Astrocyte of the spinal cord (primary cell): Measurements from ENCODE around the gene FOXO1.
"Not testable (repeated sequence)": the region's sequence is repeated elsewhere in the genome, so short reads cannot be mapped to it uniquely, and the experiment has no call there.

Experiments used
- DNase-seq: peaks from one replicate; pipeline ENCODE4 v3.0.0; 2011; ENCODE audit warnings: low read depth, low spot score
- H3K4me3 ChIP-seq: 2 replicates; pipeline ENCODE4 v1.5.1; 2011; ENCODE audit warnings: low read depth, mild to moderate bottlenecking, low read length, moderate library complexity
- in situ Hi-C: cut with HindIII; loops from 2 replicates; pipeline ENCODE4 v1.10.0; 2017; ENCODE audit warnings: low sequenced_read_pairs
- TF ChIP-seq, protein P1 (sequence below): IDR thresholded peaks from 2 replicates; pipeline ENCODE4 v1.5.1; 2012; ENCODE audit warnings: low read depth, mild to moderate bottlenecking, low read length, inconsistent platforms

FOXO1 gene

DNA sequence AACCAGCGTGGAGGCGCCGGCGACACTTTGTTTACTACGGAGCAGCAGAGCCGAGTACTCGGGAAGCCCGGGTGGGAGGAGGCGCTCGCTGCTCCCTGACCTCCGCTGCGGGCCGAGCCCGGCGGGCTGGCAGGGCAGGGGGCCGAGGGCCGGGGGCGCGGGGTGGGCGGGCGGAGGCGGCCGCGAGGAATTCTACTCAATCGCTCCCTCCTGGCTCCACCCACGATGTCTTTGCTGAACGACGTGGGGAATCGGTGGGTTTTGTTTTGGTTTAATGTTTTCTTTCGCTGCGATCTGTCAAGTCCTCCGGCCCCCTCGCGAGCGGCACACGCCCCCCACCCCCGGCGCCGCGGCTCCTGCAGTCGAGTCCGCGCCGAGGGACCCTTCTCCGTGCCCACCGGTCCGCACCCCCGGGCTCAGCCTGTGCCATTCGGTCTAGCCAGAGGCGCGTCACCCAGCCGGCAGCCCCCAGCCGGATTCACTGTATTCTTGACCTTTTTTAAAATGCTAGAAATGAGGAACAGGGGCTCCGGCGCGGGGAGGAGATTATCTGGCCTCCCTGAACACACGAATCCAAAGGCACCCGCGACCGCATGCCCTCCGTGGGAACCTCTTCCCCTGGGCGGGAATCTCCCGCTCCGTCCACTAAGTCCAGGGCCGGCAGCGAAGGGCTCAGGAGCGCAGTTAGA, 636 bp upstream of the FOXO1 start:
- TF ChIP-seq, protein P1, sequence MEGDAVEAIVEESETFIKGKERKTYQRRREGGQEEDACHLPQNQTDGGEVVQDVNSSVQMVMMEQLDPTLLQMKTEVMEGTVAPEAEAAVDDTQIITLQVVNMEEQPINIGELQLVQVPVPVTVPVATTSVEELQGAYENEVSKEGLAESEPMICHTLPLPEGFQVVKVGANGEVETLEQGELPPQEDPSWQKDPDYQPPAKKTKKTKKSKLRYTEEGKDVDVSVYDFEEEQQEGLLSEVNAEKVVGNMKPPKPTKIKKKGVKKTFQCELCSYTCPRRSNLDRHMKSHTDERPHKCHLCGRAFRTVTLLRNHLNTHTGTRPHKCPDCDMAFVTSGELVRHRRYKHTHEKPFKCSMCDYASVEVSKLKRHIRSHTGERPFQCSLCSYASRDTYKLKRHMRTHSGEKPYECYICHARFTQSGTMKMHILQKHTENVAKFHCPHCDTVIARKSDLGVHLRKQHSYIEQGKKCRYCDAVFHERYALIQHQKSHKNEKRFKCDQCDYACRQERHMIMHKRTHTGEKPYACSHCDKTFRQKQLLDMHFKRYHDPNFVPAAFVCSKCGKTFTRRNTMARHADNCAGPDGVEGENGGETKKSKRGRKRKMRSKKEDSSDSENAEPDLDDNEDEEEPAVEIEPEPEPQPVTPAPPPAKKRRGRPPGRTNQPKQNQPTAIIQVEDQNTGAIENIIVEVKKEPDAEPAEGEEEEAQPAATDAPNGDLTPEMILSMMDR = no peak
- no peak for DNase-seq
- in situ Hi-C loops = no loop called here
- H3K4me3 ChIP-seq = peak overlapping the region; percentile 71

DNA sequence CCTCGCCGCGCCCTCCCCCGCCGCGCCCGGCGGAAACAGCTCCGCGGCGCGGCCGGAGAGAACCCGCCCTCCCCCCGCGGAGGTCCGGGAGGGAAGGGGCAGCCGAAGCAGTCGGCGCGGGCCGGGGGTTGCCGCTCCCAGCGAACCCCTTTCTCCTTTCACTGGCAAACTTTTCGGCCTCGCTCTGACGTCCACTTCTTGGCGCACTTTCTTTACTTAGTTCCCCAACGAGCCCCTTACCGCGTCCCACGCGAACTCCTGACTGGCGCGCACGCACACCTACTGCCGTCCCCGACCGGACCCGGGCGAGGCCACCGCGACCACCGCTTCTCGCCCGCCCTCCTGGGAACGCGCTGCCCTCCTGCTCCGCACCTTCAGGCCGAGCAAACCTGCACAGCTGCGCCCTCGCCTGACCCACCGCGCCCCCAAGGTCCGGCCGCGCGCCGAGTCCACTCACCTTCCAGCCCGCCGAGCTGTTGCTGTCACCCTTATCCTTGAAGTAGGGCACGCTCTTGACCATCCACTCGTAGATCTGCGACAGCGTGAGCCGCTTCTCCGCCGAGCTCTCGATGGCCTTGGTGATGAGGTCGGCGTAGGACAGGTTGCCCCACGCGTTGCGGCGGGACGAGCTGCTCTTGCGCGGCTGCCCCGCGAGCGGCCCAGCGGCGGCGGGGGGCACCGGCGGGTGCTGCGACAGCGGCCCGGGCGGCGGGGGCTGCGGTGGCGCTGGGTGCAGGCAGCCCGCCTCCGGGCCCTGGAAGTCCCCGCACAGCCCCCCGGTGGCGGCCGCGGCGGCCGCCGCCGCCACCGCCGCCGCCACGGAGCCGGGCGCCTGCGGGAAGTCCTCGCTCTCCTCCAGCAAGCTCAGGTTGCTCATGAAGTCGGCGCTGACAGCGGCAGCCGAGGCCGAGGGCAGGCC, 1.1 kb downstream of the FOXO1 start:
- peak overlapping the region; percentile 71 for H3K4me3 ChIP-seq
- DNase-seq = peak; percentile 12
- in situ Hi-C loops = no loop called here
- TF ChIP-seq, protein P1 = no peak

DNA sequence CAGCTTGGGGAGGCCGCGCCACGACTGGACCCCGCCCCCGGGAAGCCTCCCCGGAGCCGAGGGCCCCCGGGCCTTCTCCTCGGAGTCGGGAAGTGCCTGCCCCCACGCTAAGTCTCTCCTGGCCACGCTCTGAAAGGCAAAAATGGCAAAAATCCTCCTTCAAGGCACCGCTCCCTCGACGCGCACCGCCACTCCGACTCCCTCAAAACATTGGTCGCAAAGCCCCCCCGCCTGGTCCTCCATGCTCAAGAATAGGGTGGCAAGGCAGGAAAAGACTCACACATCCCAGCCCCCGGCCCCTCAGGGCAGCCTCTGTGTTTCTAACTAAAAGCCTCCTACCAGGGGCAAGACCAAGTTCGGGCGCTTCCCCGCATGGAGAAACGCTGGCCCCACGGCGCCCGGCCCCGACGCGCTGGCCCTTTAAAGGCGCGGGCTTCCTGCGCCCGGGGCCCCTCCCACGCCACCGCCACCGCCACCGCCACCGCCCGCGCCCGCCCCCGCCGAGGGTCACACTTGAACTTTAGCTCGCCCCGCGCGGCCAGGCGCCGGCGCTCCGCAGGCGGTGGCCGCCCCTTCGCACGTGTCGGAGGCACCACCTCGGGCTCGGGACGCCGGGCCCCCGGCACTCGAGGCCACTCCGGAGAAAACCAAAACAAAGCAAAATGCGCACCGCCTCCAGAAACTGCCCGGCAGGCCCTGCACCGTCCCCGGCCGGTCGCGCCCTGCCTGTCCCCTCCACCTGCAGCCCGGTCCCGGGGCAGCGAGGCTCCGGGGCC, 1.9 kb downstream of the FOXO1 start:
- peak; percentile 42 for DNase-seq
- in situ Hi-C loops = no loop called here
- TF ChIP-seq, protein P1 = no peak
- peak overlapping the region; percentile 71 for H3K4me3 ChIP-seq

DNA sequence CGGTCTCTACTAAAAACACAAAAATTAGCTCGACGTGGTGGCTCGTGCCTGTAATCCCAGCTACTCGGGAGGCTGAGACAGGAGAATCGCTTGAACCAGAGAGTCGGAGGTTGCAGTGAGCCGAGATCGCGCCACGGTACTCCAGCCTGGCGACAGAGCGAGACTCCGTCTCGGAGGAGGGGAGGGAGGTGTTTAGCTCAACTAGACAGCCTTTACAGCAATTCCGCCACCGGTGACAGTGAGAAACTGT, 2.4 kb downstream of the FOXO1 start:
- in situ Hi-C loops, DNase-seq: not testable (repeated sequence)
- peak overlapping the region; percentile 71 for H3K4me3 ChIP-seq

DNA sequence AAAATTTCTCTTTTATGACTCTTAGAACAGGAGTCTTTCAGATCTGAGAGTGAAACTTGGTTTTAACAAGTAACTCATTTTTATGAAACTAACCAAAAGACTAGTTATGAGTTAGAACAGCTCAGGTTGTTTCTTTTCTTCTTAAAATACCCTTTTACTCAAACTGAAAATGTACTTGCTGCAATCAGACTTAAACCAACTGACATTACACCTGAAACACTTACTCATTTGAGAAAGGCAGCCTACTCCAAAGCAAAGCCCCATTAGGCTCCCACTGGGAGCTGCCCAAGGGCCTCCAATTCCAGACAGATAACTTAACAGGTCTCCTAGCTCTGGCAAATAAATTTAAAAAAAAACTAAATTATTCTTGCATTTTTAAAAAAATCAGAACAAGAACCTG, 3.6 kb downstream of the FOXO1 start:
- TF ChIP-seq, protein P1 = no peak
- DNase-seq = no peak
- in situ Hi-C loops = no loop called here
- no peak overlapping the region for H3K4me3 ChIP-seq

DNA sequence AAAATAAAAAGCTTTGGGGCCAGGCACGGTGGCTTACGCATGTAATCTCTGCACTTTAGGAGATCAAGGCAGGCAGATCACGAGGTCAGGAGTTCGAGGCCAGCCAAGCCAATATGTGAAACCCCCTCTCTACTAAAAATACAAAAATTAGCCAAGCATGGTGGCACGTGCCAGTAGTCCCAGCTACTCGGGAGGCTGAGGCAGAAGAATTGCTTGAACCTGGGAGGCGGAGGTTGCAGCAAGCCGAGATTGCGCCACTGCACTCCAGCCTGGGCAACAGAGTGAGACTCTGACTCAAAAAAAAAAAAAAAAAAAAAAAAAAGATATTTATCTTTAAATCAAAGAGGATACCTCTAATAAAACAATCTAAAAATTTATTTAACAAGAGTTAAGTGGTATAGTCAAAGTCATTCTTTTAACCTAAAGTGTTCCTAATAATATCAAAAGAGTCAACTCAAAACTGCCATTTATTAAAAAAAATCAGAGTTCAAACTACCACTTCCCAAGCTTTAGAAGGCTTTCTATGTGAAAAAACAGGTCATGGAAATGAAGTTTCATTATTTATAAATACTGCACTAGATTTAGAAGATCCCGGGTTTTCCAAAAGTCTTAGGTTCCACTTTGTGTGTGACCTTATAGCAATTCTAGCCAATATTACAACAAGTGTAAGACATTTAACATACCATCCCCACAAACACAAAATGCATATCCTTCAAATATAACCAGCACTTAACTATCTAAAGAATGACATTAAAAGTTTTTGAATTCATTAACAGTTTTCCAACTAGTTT, 4.4 kb downstream of the FOXO1 start:
- DNase-seq = no peak
- in situ Hi-C loops = no loop called here
- TF ChIP-seq, protein P1 = no peak
- H3K4me3 ChIP-seq = no peak overlapping the region
